Liver (tissue), 9 donors: Measurements from ENCODE around the gene CNGA4. TPM values are rescaled to one million over a fixed set of nuclear protein-coding genes. Genes with fewer than 3 reads are reported as not detected.

ENCODE experiments used
- DNase-seq: peaks from one replicate; pipeline ENCODE4 v3.0.0-alpha.2; 2017; ENCODE audit warnings: low spot score
- H3K27ac ChIP-seq, 2 donors: one replicate each; pipeline ENCODE4 v1.7.0; 2013; ENCODE audit warnings: inconsistent platforms in 2 of 2, low read length in 2 of 2, control low read depth in 1 of 2, low read depth in 1 of 2, mild to moderate bottlenecking in 1 of 2
- H3K27me3 ChIP-seq, 4 donors: one replicate each; pipeline versions ENCODE4 v1.6.1 to v1.7.0; 2013; ENCODE audit warnings: low read length in 3 of 4, inconsistent platforms in 1 of 4, mild to moderate bottlenecking in 1 of 4, moderate library complexity in 1 of 4; ENCODE audit not compliant: control insufficient read depth in 4 of 4, insufficient read depth in 4 of 4
- H3K36me3 ChIP-seq, 4 donors: one replicate each; pipeline versions ENCODE4 v1.6.1 to v1.7.0; 2013; ENCODE audit warnings: low read length in 3 of 4, mild to moderate bottlenecking in 3 of 4, low read depth in 1 of 4, moderate library complexity in 1 of 4; ENCODE audit not compliant: control insufficient read depth in 4 of 4, insufficient read depth in 3 of 4
- H3K4me1 ChIP-seq, 4 donors: one replicate each; pipeline versions ENCODE4 v1.6.1 to v1.7.0; 2013; ENCODE audit warnings: low read length in 3 of 4, mild to moderate bottlenecking in 3 of 4, moderate library complexity in 1 of 4; ENCODE audit not compliant: control insufficient read depth in 4 of 4, insufficient read depth in 4 of 4
- H3K4me3 ChIP-seq, 3 donors: one replicate each; pipeline versions ENCODE4 v1.6.1 to v1.7.0; 2013; ENCODE audit warnings: low read length in 3 of 3, control low read depth in 1 of 3, low read depth in 1 of 3, mild to moderate bottlenecking in 1 of 3
- H3K9ac ChIP-seq, 2 donors: one replicate each; pipeline ENCODE4 v1.7.0; 2013; ENCODE audit warnings: low read length in 2 of 2, mild to moderate bottlenecking in 2 of 2, moderate library complexity in 2 of 2, control low read depth in 1 of 2, low read depth in 1 of 2
- H3K9me3 ChIP-seq, 4 donors: one replicate each; pipeline versions ENCODE4 v1.6.1 to v1.7.0; 2013; ENCODE audit warnings: low read length in 3 of 4; ENCODE audit not compliant: control insufficient read depth in 4 of 4
- ATF3 ChIP-seq: IDR thresholded peaks from 2 replicates; pipeline ENCODE4 v1.6.1; 2016; ENCODE audit warnings: antibody characterized with exemption
- CTCF ChIP-seq: fragments of 150-350 bp; IDR thresholded peaks from 2 replicates; pipeline ENCODE4 v1.5.1; 2017; ENCODE audit warnings: improper control_type of control experiment, low read depth, low read length; ENCODE audit not compliant: missing input control
- EGR1 ChIP-seq, 2 donors: IDR thresholded peaks; 2 replicates each; pipeline ENCODE4 v1.6.1; 2016 to 2018; ENCODE audit warnings: antibody characterized with exemption in 2 of 2, low read depth in 2 of 2
- FOXA1 ChIP-seq: IDR thresholded peaks from 2 replicates; pipeline ENCODE4 v1.6.1; 2016; ENCODE audit warnings: antibody characterized with exemption
- FOXA2 ChIP-seq: IDR thresholded peaks from 2 replicates; pipeline ENCODE4 v1.6.1; 2016; ENCODE audit warnings: antibody characterized with exemption
- GABPA ChIP-seq, 2 donors: IDR thresholded peaks in 1 of 2; conservative IDR thresholded peaks in 1 of 2; 2 replicates each; pipeline ENCODE4 v1.6.1; 2016; ENCODE audit warnings: antibody characterized with exemption in 2 of 2, mild to moderate bottlenecking in 1 of 2, moderate library complexity in 1 of 2
- HNF4A ChIP-seq, 2 donors: conservative IDR thresholded peaks; 2 replicates each; pipeline ENCODE4 v1.6.1; 2016; ENCODE audit warnings: antibody characterized with exemption in 2 of 2, mild to moderate bottlenecking in 2 of 2
- HNF4G ChIP-seq: IDR thresholded peaks from 2 replicates; pipeline ENCODE4 v1.6.1; 2016; ENCODE audit warnings: antibody characterized with exemption
- JUND ChIP-seq, 2 donors: IDR thresholded peaks; 2 replicates each; pipeline ENCODE4 v1.6.1; 2016; ENCODE audit warnings: antibody characterized with exemption in 2 of 2
- MAX ChIP-seq: IDR thresholded peaks from 2 replicates; pipeline ENCODE4 v1.6.1; 2016; ENCODE audit warnings: antibody characterized with exemption
- NR2F2 ChIP-seq: IDR thresholded peaks from 2 replicates; pipeline ENCODE4 v1.6.1; 2016; ENCODE audit warnings: antibody characterized with exemption
- RAD21 ChIP-seq, 2 donors: IDR thresholded peaks; 2 replicates each; pipeline ENCODE4 v1.6.1; 2016; ENCODE audit warnings: antibody characterized with exemption in 2 of 2, mild to moderate bottlenecking in 2 of 2
- REST ChIP-seq: IDR thresholded peaks from 2 replicates; pipeline ENCODE4 v1.6.1; 2016; ENCODE audit warnings: antibody characterized with exemption, mild to moderate bottlenecking
- RXRA ChIP-seq, 2 donors: IDR thresholded peaks; 2 replicates each; pipeline ENCODE4 v1.6.1; 2017 to 2018; ENCODE audit warnings: antibody characterized with exemption in 2 of 2, mild to moderate bottlenecking in 1 of 2
- SP1 ChIP-seq: IDR thresholded peaks from 2 replicates; pipeline ENCODE4 v1.6.1; 2018; ENCODE audit warnings: antibody characterized with exemption, mild to moderate bottlenecking
- TAF1 ChIP-seq: conservative IDR thresholded peaks from 2 replicates; pipeline ENCODE4 v1.6.1; 2016; ENCODE audit warnings: antibody characterized with exemption, mild to moderate bottlenecking
- ZBTB33 ChIP-seq: IDR thresholded peaks from 2 replicates; pipeline ENCODE4 v1.6.1; 2016; ENCODE audit warnings: antibody characterized with exemption
- WGBS: extraction: QIAGEN DNeasy Blood & Tissue Kit; methylation state at CpG from one replicate; pipeline ENCODE4 v1.1.7; 2013; 5-methylcytosine and 5-hydroxymethylcytosine counted together
- polyA plus RNA-seq, 2 donors: library from polyadenylated mRNA; stranded (reverse) in 1 of 2; unstranded in 1 of 2; fragments of 200-250 nt in 1 of 2; fragments of >200 nt in 1 of 2; fragmentation: Nextera tagmentation in 1 of 2; extraction: Ambion mirVana in 1 of 2; gene quantifications; one replicate each; pipeline versions ENCODE4 v1.2.1 to v1.2.3, GENCODE V29; 2013 to 2015
- total RNA-seq, 2 donors: library from RNA; depleted of rRNA; stranded (reverse); fragments of >200 nt; gene quantifications; one replicate each; pipeline ENCODE4 v1.2.3, GENCODE V29; 2014
- donor health status: healthy.
- donor health status: healthy.
- donor health status: healthy.
- donor health status: healthy.
- donor health status: healthy.

The CNGA4 gene
- total and polyA plus RNA-seq, 4 donors, result 0.09 TPM; not detected in 3

GRCh38 chr11:6206456-6207180 is 32.3 kb upstream of the CNGA4 start:
- Histone ChIP-seq H3K4me3 (no peak overlapping the region), H3K36me3 (peaks cover 11 to 64% (median 40%) of the 10 kb centered on the region in 4 donors), H3K27me3 (no peaks in the 10 kb centered on the region), H3K27ac (no peak overlapping the region), H3K4me1 (no peaks in the 10 kb centered on the region), H3K9ac (no peak overlapping the region), H3K9me3 (no peaks in the 10 kb centered on the region)
- DNase-seq, result no peak
- 91% methylated on average over 3 of the region's 3 CpGs for WGBS
- TF ChIP-seq GABPA (IDR thresholded peaks at IDR 0.05 in 1 of 2, conservative IDR thresholded peaks at IDR 0.05 in 1 of 2) (no peak), SP1 (no peak), MAX (no peak), EGR1 (IDR thresholded peaks at IDR 0.05; ENCODE audit: low read depth in 2 of 2) (no peak), HNF4A (conservative IDR thresholded peaks at IDR 0.05) (no peak), ATF3 (no peak), RAD21 (IDR thresholded peaks at IDR 0.05) (no peak), HNF4G (no peak), FOXA2 (no peak), RXRA (IDR thresholded peaks at IDR 0.05) (no peak), FOXA1 (no peak), NR2F2 (no peak), TAF1 (no peak), REST (no peak), ZBTB33 (no peak), JUND (IDR thresholded peaks at IDR 0.05) (no peak), CTCF (no peak)
